Tibial artery (tissue), 4 donors: Measurements from ENCODE around the gene NRXN3.

Source experiments
- DNase-seq, 2 donors: peaks; one replicate each; pipeline ENCODE4 v3.0.0-alpha.2; 2019
- H3K27ac ChIP-seq, 2 donors: fragments of 200-600 bp; sonication (generic) in 1 of 2; 1 replicate in 1 of 2; 2 replicates in 1 of 2; pipeline ENCODE4 v1.5.1; 2018 to 2019; ENCODE audit warnings: mild to moderate bottlenecking in 1 of 2
- H3K27me3 ChIP-seq, 2 donors: fragments of 200-600 bp; sonication (generic) in 1 of 2; one replicate each; pipeline versions ENCODE4 v1.5.1 to v1.6.0; 2016 to 2019
- H3K36me3 ChIP-seq, 3 donors: fragments of 200-600 bp; sonication (generic) in 2 of 3; one replicate each; pipeline ENCODE4 v1.5.1; 2016 to 2019; ENCODE audit warnings: mild to moderate bottlenecking in 2 of 3
- H3K4me1 ChIP-seq, 4 donors: fragments of 200-600 bp; sonication (generic) in 2 of 4; 1 replicate in 3 of 4; 2 replicates in 1 of 4; pipeline ENCODE4 v1.5.1; 2016 to 2019
- H3K4me3 ChIP-seq, 2 donors: fragments of 200-600 bp; sonication (generic) in 1 of 2; 1 replicate in 1 of 2; 2 replicates in 1 of 2; pipeline ENCODE4 v1.5.1; 2018 to 2019; ENCODE audit warnings: mild to moderate bottlenecking in 2 of 2
- H3K9me3 ChIP-seq, 3 donors: fragments of 200-600 bp; sonication (generic) in 1 of 3; one replicate each; pipeline ENCODE4 v1.5.1; 2016 to 2019
- intact Hi-C: fragments of 100-400 bp; cut with DNase I; formaldehyde crosslinking; loops from one replicate; pipeline ENCODE4 v1.15.0; 2023; ENCODE audit warnings: low total_unique reads
- TF ChIP-seq, protein P1 (sequence below), 2 experiments: fragments of 200-600 bp in 1 of 2; fragments of 450-650 bp in 1 of 2; IDR thresholded peaks; one replicate each; pipeline ENCODE4 v1.5.1; 2017 to 2019; ENCODE audit warnings: antibody characterized with exemption in 2 of 2, mild to moderate bottlenecking in 1 of 2, moderate library complexity in 1 of 2

NRXN3 gene

DNA sequence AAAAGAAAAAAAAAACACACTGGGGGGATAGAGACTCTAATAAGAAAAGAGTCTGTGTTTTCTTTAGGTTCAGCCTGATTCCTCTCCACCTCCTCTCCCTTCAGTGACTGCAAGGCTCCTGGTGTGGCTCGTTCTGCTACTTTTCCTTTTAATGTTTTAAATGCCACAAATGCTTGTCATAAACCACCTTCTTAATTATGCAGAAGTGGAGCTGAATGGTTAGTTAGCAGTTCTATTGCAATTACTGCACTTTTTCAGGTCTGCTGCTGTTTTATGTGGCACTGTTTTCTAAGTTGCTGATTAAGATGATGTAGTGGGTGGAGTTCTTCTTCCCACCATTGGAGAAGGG, 1163.0 kb downstream of the NRXN3 start:
- Histone ChIP-seq H3K9me3 (no peaks in the 10 kb centered on the region), H3K27ac (no peak overlapping the region), H3K4me3 (no peak overlapping the region), H3K27me3 (no peaks in the 10 kb centered on the region), H3K4me1 (no peaks in the 10 kb centered on the region), H3K36me3 (no peaks in the 10 kb centered on the region)
- intact Hi-C loops: no loop called here
- TF ChIP-seq, protein P1, sequence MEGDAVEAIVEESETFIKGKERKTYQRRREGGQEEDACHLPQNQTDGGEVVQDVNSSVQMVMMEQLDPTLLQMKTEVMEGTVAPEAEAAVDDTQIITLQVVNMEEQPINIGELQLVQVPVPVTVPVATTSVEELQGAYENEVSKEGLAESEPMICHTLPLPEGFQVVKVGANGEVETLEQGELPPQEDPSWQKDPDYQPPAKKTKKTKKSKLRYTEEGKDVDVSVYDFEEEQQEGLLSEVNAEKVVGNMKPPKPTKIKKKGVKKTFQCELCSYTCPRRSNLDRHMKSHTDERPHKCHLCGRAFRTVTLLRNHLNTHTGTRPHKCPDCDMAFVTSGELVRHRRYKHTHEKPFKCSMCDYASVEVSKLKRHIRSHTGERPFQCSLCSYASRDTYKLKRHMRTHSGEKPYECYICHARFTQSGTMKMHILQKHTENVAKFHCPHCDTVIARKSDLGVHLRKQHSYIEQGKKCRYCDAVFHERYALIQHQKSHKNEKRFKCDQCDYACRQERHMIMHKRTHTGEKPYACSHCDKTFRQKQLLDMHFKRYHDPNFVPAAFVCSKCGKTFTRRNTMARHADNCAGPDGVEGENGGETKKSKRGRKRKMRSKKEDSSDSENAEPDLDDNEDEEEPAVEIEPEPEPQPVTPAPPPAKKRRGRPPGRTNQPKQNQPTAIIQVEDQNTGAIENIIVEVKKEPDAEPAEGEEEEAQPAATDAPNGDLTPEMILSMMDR (IDR thresholded peaks at IDR 0.05): no peak
- DNase-seq: no peak

DNA sequence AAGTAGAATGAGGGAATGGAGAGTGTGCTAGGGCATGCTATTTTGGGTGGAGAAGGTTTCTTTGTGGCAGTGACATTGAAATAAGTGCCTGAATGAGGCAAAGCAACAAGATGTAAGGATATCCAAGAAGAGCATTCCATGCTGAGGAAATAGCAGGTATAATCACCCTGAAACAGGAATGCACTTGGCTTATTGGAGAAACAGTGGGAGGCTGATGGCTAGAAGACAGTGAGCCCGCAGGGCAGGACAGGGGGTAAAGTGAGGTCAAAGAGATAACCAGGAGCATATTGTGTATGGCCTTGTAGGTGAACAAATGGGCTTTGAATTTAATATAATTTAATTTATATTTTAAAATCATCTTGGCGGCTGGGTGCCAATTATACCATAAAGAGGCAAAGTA, 1164.1 kb downstream of the NRXN3 start:
- Histone ChIP-seq H3K27ac (no peak overlapping the region), H3K27me3 (no peaks in the 10 kb centered on the region), H3K4me1 (no peaks in the 10 kb centered on the region), H3K9me3 (no peaks in the 10 kb centered on the region), H3K4me3 (no peak overlapping the region), H3K36me3 (no peaks in the 10 kb centered on the region)
- DNase-seq: no peak
- TF ChIP-seq, protein P1 (IDR thresholded peaks at IDR 0.05): no peak
- intact Hi-C loops: no loop called here

DNA sequence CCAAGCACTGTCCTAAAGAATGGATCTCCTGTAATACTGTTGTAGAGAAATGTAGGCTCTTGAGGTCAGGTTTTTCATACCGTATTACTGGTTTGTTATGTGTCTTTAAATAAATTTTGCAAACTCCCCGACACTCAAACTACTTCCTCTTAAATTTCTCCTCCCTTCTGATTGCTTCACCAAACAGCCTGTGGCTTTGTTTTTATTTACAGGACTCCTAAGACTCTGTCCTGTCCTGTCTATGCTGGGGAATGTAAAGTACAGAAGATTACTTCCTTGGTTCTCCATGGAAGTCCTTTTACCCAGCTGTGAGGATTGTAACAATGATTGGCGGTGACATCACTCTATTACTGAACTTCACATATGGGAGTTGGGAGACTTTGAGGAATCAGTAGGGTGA, 1167.6 kb downstream of the NRXN3 start:
- TF ChIP-seq, protein P1 (IDR thresholded peaks at IDR 0.05): no peak
- intact Hi-C loops: no loop called here
- Histone ChIP-seq H3K27ac (no peak overlapping the region), H3K9me3 (no peaks in the 10 kb centered on the region), H3K27me3 (no peaks in the 10 kb centered on the region), H3K36me3 (no peaks in the 10 kb centered on the region), H3K4me1 (no peaks in the 10 kb centered on the region), H3K4me3 (no peak overlapping the region)
- DNase-seq: no peak

DNA sequence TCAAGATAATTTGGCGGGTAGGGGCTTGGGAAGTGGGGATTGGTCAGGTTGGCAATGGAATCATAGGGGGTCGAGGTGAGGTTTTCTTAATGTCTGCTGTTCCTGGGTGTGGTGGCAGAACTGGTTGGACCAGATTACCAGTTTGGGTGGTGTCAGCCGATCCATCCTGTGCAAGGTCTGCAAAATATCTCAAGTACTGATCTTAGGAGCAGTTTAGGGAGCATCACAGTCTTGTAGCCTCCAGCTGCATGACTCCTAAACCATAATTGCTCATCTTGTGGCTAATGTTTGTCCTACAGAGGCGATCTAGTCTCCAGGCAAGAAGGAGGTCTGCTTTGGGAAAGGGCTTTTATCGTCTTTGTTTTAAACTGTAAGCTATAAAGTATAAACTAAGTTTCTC, 1172.8 kb downstream of the NRXN3 start:
- no peak overlapping the region for H3K27ac ChIP-seq
- no peak for DNase-seq
- H3K27me3 ChIP-seq: no peaks in the 10 kb centered on the region
- H3K4me3 ChIP-seq: no peak overlapping the region
- intact Hi-C loops: no loop called here
- H3K36me3 ChIP-seq: no peaks in the 10 kb centered on the region
- H3K4me1 ChIP-seq: no peaks in the 10 kb centered on the region
- no peaks in the 10 kb centered on the region for H3K9me3 ChIP-seq
- TF ChIP-seq, protein P1 (IDR thresholded peaks at IDR 0.05): no peak

DNA sequence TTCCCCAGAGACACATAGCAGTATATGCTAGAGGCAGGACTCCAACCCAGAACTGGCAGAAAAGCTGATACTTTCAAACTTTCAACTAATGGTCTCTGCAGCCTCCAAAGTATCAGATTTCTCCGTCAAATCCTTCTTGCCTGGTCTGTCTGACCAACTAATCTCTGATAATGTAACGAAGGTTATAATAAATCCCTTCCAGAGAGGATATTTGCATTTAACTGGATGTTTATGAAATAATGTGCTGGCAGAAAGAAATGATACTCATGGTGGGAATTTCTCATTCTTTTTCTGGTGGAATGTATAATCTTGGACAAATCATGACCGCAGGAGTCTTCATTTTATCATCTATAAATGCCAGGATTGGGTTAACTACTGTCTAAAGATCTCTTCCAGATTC, 1180.8 kb downstream of the NRXN3 start:
- H3K4me3 ChIP-seq: no peak overlapping the region
- no peak for DNase-seq
- intact Hi-C loops: no loop called here
- H3K4me1 ChIP-seq: no peaks in the 10 kb centered on the region
- TF ChIP-seq, protein P1 (IDR thresholded peaks at IDR 0.05): no peak
- H3K27ac ChIP-seq: no peak overlapping the region
- no peaks in the 10 kb centered on the region for H3K36me3 ChIP-seq
- H3K9me3 ChIP-seq: no peaks in the 10 kb centered on the region
- H3K27me3 ChIP-seq: no peaks in the 10 kb centered on the region

- Histone ChIP-seq H3K27me3 (no peaks in the 10 kb centered on the region), H3K4me1 (no peaks in the 10 kb centered on the region), H3K36me3 (no peaks in the 10 kb centered on the region), H3K4me3 (no peak overlapping the region), H3K27ac (no peak overlapping the region), H3K9me3 (no peaks in the 10 kb centered on the region)
- TF ChIP-seq, protein P1 (IDR thresholded peaks at IDR 0.05): no peak
- intact Hi-C loops: no loop called here
- no peak for DNase-seq
Observed at GRCh38 chr14:79352076-79352630, 1182.0 kb downstream of the NRXN3 start.
